GM19452 (cell line): ENCODE results near the gene CCL20.
"Not testable (repeated sequence)": the region's sequence is repeated elsewhere in the genome, so short reads cannot be mapped to it uniquely, and the experiment has no call there.

ENCODE experiments used
- ATAC-seq: cut with Tn5 transposase; IDR thresholded peaks from one replicate; pipeline ENCODE4 v1.9.1; 2021; ENCODE audit not compliant: unreplicated experiment

CCL20 gene, protein sequence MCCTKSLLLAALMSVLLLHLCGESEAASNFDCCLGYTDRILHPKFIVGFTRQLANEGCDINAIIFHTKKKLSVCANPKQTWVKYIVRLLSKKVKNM

DNA sequence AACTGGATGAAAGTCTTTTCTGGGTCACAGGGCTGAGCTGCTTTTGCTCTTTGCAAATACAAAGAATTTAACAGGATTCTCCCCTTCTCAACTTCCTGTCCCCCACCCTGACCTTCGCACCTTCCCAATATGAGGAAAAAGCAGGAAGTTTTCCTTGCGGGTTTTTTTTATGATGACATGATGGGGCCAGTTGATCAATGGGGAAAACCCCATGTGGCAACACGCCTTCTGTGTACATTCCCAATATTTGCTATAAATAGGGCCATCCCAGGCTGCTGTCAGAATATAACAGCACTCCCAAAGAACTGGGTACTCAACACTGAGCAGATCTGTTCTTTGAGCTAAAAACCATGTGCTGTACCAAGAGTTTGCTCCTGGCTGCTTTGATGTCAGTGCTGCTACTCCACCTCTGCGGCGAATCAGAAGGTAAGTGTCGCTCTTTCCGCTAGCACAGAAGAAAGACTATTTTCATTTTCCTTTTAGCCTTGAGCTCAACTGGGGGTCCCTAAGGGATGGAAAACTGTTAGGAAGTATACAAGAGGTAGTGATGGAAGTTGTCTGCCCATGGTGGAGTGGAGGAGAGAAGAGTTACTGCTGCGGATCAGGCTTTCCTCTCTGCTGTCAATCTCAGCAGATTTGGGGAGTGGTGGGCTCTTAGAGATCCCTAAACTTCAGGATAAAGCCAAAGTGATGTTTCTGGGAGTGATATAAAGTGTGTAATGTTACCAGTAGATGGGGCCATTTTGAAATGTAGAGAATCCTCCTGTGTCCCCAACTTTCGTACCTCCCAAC lies at the start of gene CCL20:
TSS of gene CCL20 (plus strand) at position 281 of the 792 bp plus-strand sequence. CDS start at position 351, 70 bp downstream.
- no peak for ATAC-seq

DNA sequence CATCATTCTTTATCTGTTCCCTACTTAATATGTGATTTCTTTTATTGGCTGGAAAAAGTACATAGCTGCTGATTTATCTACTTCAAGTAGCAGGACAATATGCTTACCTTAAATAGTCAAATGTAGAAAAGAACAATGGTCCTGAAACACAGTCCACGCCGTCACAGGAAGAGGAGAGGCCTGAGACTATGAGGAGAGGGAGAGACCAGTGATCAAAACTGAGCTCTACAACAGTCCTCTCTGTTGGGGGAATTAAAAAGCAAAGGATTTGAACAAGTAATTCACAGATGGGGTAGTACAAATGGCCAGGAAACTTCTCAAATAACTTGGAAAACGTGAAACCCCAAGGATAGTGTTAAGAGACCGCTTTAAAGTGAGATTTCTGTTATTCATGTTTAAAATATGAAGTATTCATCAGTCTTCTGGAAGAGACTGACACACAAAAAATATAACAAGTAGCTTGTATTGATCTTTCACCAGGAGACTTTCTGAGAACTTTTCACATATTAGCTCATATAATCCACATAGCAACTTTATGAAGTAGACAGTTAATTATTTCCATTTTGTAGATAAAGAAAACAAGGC lies 47.8 kb upstream of the CCL20 start:
- ATAC-seq = peak; percentile 10

DNA sequence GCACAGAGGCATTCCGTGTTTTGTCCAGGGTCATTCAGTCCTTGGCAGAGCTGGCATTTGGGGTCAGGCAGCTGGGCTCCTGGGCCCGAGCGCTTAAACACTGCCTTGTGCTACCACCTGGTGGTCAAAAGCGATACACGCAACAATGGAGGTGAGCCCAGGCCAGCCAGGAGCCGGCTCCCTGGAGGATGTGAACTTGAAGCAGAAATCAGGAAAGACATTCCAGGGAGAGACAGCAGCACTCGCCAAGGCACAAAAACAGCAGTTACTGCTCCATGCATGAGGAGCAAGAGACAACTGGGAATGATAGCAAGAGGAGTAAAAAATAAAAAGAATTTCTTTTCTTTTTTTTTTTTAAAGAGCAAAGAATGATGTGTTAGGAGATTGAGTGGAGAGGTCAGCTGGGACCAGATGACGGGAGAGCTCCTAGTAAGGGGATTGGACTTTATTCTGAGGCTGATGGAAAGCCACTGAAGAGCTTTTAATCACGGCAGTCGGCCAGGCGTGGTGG lies 47.2 kb upstream of the CCL20 start:
- ATAC-seq = peak; percentile 98

DNA sequence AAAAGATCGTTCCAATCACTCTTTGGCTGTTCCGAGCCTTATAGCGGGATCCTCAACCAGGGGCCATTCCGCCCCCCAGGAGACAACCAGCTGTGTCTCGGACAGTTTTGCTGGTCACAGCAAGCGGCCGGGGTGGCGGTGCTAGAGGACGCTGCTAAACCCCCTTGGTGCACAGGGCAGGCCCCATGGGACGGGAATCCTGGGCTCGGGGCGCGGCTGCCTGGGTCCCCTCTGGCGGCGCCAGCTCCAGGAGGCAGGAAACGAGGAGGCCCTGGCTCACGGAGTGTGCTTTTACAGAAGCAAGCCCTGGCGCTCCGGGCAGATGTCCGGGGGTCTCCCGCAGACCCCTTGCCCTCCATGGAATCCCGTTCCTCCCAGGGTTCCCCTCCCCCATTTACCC lies 45.8 kb upstream of the CCL20 start:
- ATAC-seq = no peak

DNA sequence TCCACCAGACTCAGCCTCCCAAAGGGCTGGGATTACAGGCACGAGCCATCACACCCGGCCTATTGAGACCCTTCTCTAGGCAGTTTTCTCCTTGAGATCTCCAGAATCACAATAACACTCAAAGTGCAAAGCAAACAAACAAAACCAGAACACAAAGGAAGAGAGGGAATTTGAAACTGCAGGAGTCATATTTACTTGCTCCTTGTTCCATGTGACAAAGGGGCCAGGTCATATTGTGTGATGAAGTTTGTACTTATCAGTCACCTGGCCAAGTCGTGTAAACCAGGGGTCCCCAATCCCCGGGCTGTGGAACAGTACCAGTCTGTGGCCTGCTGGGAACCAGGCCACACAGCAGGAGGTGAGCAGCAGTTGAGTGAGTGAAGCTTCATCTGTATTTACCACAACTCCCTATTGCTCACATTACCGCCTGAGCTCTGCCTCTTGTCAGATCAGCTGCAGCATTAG lies 41.4 kb upstream of the CCL20 start:
- ATAC-seq = no peak

DNA sequence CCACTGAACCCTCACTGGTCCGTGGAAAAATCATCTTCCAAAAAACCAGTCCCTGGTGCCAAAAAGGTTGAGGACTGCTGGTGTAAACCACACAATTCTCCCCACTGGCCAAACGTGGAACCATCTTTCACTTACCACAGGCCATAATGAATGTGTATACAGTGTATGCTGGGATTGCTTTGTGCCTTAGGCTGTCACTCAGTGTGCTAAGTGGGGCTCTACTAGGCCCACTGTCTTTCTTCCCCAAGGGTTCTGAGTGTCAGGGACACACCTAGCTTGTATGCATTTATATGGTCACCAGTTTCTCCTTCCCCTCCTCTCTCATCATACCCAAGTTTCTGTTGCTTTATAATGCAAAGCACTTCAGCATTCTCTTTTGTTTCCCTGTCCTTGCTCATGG lies 40.7 kb upstream of the CCL20 start:
- no peak for ATAC-seq

DNA sequence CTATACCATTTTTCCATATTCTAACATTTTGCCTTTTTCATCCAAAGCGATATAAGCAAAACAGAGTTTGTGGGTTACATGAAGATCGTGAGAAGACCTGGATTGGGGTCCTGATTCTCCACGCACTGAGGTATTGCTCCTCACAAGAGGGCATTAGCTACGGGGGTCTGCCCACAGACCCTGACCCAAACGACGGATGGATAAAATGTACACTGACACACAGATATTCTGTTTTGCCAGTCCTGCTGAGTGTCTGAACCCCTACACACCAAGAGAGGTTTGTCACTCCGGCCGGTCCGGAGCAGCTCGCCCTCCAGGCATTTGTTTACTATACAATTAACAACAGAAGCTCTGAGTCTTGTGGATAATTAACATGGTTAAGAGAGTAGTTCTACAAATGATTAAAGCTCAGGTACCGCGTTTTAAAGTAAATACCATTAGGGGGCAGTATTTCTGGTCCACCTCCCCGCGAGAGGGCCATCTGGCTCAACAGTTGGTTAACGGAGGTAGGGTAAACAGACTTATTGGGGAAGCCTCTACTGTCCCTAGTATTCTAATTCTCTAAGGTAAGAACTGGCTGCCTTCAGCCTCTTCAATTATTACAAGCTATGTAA lies 39.5 kb upstream of the CCL20 start:
- ATAC-seq = no peak

DNA sequence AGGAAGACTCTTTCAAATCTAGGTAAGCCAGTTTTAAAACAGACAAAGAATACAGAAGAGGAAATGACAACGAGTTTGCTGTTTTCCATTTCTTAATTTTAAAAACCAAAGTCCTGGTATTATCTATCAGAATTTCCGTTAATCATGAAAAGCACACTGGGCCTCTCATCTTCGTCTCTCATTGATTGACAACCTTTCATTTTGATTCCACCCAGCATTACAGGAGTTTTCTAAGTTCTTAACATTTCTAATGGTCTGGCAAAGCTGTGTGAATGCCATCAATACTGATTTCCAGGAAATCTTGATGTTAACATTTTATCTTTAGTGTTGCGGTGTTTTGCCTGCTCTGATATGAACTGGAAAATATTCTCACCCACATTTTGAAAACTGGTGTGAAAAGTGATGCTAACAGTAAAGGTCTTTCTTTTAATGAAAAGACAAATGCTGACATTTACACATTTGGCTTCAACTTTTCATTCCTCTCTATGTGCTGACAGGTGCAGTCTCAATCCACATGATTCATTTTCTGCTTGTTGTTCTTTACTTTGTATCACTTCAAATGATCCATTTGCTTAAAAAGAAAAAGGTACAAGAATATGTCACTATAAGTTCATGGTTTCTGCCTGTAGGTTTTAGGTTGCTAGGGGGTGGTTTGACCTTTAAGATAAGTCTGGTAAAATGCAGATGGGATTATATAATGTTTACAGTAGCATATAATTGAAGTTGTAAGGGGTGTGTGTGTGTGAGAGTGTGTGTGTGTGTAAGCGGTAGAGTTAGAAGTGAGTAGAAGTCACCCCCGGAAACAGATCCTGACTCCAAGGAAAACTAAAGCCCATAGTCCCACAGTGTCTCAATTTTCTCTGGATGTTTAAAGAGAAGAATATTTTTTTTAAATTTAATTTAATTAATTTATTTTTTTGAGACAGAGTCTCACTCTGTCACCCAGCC lies 38.5 kb upstream of the CCL20 start:
- ATAC-seq = no peak

DNA sequence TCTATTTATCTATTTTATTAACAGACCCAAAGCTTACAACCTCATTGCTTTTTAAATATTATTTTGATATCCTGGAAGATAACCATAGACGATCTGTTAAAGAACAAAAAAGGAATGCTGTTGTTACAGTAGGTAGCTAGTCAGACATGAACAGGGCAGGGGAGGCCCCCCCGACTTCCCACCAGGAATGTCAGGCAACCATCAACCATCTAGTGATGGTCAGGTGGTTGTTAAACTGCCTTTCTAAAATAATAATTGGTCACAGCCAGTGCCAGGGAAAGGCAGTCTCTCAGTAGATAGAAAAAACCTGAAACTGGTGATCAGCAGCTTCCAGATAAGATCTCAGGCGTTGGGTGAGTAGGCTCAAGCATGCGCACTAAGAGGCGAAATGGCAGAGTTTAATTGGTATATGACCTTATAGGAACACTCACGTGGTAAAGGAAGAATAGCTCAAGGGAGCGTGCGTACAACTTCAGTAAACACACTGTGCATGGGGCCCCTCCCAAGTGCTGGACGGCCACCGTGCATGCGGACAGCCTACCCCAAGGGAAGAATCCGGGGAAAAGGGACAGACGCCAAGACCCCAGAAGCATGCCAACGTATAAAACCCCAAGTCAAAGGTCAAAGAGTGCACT lies 32.5 kb upstream of the CCL20 start:
- ATAC-seq = no peak

DNA sequence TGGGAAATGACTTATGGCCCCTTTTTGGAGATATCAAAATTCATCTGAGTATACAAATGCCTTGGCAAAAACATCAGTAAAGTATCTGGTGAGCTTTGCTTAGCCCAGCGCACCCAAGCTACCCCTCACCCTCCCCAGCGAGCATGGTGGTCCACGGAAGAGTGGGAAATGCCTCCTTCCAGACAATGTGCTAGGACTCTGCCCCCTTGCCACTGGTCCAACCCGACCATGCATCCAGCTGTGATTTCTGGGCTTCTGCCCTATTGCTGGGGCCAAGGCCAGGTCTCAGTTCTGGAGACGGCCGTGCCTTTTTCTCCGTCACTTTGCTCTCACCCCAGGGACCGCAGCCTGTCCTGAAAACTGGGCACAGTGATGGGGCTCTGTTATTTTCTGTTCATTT lies 31.8 kb upstream of the CCL20 start:
- no peak for ATAC-seq

DNA sequence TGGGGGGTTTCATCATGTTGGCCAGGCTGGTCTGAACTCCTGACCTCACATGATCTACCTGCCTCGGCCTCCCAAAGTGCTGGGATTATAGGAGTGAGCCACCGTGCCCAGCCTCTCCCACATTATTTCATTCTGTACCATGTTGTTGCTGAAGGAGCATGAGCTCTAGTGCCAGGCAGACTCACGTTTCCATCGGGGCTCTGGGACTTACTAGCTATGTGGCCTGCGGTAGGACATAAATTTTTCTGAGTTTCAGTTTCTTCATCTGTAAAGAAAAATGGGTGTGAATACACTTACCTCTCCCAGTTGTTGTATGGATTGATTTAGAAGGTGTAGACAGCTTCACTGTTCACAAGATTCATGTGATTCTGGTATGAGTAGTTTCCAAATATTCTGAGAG lies 30.8 kb upstream of the CCL20 start:
- ATAC-seq = no peak

DNA sequence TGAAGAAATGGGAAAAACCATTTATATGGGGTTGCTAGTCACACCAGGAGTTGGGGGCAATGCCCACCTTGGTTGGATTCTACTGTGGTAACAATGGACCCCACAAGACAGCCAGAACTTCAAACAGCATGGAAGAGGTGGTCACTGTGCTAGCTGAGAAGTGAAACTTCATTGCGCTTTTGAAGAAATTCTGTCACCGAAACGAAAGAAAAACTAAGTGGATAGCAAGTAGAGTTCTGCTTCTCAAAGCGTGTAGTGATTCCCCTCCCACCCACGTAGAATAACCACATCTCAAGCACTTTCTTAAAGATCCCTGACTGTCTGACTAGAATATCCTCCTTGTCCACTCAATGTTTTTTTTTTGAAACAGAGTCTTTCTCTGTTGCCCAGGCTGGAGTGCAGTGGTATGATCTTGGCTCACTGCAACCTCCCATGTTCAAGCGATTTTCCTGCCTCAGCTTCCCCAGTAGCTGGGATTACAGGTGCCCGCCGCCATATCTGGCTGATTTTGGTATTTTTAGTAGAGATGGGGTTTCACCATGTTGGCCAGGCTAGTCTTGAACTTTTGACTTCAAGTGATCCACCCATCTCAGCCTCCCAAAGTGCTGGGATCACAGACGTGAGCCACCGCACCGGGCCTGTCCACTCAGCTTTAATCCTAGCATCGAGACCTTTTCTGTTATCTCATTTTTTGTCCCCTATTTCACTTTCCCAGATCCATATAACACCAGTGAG lies 30.1 kb upstream of the CCL20 start:
- peak; percentile 99 for ATAC-seq

DNA sequence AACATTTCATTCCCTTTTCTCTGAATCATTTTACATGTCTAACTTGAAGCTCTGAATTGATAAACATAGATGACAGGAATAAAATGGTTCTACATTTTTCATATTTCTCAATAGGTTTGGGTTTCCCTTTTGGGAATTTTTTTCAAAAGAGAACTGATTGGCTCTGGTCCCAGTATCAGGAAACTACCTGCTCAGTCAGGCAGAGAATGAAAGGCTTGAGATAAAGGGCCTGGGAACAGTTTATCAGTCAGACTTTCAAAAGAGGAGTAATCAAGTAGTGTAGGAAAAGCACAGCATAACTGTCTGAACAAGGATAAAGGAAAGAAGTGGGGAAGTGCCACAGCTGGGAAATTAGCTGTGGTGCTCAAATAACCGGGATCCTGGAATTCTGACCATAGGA lies 28.3 kb upstream of the CCL20 start:
- no peak for ATAC-seq

DNA sequence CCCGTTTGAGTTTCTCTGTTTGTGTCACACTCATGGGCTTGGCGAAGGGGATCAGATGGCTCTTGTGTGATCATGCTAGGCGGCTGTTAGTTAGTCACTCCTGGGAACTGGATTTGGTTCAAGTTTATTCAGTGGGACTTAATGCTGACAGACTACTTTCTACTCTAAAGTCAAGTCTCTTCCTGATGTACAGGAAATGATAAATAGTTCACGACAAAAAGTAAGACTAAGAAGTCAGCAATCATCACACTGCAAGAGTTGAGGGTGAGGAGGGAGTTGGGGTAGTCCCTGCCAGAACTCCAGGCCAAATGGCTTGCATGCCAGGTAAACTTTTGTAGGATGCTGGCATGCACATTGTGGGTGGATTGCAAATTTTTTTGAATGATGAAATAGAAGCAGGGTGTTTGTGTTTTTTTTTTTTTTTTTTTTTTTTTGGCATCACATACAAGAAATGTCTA lies 25.1 kb upstream of the CCL20 start:
- no peak for ATAC-seq

DNA sequence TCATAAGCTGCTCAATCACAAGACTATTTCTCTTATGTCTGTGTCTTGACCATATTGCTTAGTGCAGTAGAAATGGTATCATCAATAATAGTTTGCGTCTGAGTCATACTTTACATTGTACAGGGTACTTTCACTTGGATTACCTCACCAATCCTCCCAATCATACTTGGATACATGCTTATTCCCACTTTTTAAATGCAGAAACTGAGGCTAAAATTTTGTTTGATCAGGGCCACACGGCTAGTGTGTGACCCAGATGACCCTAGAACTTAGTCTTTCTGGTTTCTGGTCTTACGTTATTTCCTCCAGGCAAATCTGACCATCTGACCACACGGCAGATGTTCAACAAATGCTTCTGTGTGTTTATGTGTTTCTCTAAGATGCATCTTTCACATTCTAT lies 23.8 kb upstream of the CCL20 start:
- ATAC-seq = no peak

DNA sequence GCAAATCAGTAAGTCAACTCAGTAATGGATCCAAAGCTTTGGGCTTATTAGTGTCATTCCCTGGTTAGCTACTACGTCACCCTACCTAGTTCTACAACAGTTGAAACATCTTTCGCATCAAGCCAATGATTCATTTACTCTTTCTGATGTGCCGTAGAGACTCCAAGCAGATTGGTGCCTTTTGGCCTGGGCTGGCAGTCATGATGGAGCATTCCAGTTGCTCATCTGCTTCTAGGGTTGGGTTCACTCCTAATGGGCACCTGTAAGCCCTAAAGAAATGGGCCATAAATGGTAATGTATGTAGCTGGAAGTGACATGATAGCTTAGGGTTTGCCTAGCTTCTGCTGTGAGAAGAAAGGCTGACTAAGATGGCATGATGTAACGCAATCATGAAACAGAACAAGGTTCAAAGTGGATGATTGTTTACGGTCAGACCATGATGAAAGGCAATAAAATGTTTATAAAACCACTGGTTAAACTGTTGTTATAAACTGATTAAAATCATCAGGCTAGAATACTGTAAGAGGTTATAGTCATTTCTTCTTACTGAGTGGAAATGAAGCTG lies 20.4 kb upstream of the CCL20 start:
- ATAC-seq = no peak

DNA sequence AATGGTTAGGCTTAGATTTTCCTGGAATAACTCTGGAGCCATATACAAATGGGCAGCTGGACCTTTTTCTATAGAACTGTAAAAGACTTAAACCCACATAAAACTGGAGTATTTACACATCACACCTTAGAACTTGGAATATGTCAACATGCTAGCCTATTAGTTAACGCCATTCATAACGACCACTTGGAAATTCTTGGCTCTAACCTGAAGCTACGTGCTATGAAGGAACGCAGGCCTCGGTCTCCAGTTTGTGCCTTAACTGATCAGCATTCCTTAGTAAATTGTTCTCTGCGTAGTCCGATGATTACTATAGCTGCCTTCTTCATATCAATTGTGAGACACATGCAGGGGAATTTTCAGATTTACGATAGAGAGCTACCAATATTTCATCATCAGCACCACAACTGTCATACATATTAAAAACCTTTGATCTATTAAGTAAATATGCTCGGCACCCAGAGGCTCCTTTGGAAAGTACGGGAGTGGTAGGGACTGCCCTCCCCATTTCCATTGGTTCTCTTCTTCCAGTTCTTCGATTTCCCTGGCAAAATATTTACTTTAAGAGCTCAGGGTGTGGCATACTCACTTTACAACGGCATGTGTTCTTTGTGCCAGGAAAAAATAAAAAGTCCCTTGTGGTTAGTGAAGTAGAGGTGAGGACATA lies 17.5 kb upstream of the CCL20 start:
- no peak for ATAC-seq

DNA sequence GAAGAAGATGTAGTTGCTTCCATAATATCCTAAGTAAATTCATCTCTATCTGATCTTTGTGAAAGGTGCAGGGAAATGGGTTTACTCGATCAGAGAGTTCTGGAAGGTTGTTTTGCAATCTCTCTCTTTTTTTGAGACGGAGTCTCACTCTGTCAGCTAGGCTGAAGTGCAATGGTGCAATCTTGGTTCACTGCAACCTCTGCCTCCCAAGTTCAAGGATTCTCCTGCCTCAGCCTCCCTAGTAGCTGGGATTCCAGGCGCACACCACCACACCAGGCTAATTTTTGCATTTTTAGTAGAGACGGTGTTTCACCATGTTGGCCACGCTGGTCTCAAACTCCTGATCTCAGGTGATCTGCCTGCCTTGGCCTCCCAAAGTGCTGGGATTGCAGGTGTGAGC lies 16.9 kb upstream of the CCL20 start:
- ATAC-seq = not testable (repeated sequence)

DNA sequence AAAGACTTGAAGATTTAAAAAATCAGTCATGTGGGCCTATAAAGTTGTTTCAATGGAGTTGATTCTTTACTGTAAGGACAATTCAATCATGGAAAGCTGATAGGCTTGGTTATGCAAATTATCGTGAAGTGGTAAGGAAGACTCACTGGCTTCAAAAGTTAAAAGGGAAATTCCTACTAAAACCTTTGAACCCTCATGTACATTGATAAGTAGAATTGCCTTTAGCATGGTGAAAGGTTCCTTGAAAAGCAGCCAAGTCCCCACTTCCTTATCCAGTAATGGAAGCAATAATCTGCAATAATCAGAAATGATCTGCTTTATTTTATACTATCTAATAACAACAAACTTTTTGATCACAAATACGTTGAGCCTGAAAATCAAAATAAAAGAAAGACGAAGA lies 14.4 kb upstream of the CCL20 start:
- no peak for ATAC-seq
